ENCODE data around the gene SLIT1.

DNA sequence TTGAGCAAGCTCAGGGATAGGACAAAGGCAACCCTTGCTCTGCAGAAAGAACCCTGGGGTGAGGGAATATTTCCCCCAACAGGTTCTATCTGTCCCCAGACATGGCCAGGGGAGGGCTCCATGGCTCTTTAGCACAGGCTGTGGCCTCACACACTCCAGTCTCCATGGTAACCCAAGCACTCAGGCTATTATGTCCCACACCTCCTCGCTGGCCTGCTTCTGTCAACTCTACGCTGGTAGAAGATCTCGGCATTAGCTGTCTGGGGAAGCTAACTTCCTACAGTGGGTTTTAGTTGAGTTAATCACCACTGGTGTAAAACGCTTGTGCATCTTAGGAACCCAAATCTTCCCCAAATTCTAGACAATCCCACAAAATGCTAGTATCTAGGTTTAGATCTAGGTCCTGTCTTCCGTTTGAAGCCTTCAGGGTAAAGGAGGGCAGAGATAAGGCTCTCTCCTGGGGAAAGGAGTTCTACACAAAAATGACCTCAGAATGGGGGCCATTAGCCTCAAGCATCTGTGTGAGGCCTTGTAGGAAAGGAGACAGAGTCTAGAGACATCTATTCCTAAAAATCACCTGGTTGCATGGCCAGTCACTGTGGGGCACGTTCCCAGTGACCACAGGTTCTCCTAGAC, 36.7 kb upstream of the SLIT1 start:
- TF ChIP-seq TAF1 (IDR thresholded peaks at IDR 0.05; ENCODE audit: borderline replicate concordance, low read depth, low read length) (no peak), POLR2A (IDR thresholded peaks at IDR 0.05; ENCODE audit: low read depth, low read length) (no peak), POLR2AphosphoS5 (IDR thresholded peaks at IDR 0.05; ENCODE audit: low read depth, low read length) (no peak)

All from GM12892 (cell line).